ENCODE data around the gene HSDL2. TPM values are rescaled to one million over a fixed set of nuclear protein-coding genes. Genes with fewer than 3 reads are reported as not detected.

HSDL2 gene
- total RNA-seq, 1 donor from 2014 or later, result 15.2 TPM

GRCh38 chr9:112475318-112475717 is 95.4 kb downstream of the HSDL2 start:
- DNase-seq (ENCODE audit: low read depth), result no peak
- no peak for TF ChIP-seq CTCF (IDR thresholded peaks at IDR 0.05; ENCODE audit: insufficient read depth, low read length, poor library complexity, severe bottlenecking)
- H3K36me3 ChIP-seq (ENCODE audit: control insufficient read depth, insufficient read depth, low read length), result no peaks in the 10 kb centered on the region
- H3K4me3 ChIP-seq (ENCODE audit: low read depth, low read length), result no peak overlapping the region
- no peaks in the 10 kb centered on the region for H3K27me3 ChIP-seq (ENCODE audit: control insufficient read depth, insufficient read depth, low read length)

- no peak for TF ChIP-seq CTCF (IDR thresholded peaks at IDR 0.05; ENCODE audit: insufficient read depth, low read length, poor library complexity, severe bottlenecking)
These were observed 97.4 kb downstream of the HSDL2 start for GRCh38 chr9:112477330-112477729.

GRCh38 chr9:112479221-112479620 is 99.3 kb downstream of the HSDL2 start:
- H3K27me3 ChIP-seq (ENCODE audit: control insufficient read depth, insufficient read depth, low read length), result no peaks in the 10 kb centered on the region
- TF ChIP-seq CTCF (IDR thresholded peaks at IDR 0.05; ENCODE audit: insufficient read depth, low read length, poor library complexity, severe bottlenecking), result no peak
- no peak for DNase-seq (ENCODE audit: low read depth)
- H3K4me3 ChIP-seq (ENCODE audit: low read depth, low read length), result no peak overlapping the region
- no peaks in the 10 kb centered on the region for H3K36me3 ChIP-seq (ENCODE audit: control insufficient read depth, insufficient read depth, low read length)

More at GRCh38 chr9:112477330-112477729, 97.4 kb downstream of the HSDL2 start:
- Histone ChIP-seq H3K36me3 (ENCODE audit: control insufficient read depth, insufficient read depth, low read length) (no peaks in the 10 kb centered on the region), H3K4me3 (ENCODE audit: low read depth, low read length) (no peak overlapping the region), H3K27me3 (ENCODE audit: control insufficient read depth, insufficient read depth, low read length) (no peaks in the 10 kb centered on the region)
- no peak for DNase-seq (ENCODE audit: low read depth)

- DNase-seq (ENCODE audit: low read depth), result no peak
- no peak overlapping the region for H3K4me3 ChIP-seq (ENCODE audit: low read depth, low read length)
- H3K36me3 ChIP-seq (ENCODE audit: control insufficient read depth, insufficient read depth, low read length), result no peaks in the 10 kb centered on the region
- no peaks in the 10 kb centered on the region for H3K27me3 ChIP-seq (ENCODE audit: control insufficient read depth, insufficient read depth, low read length)
- TF ChIP-seq CTCF (IDR thresholded peaks at IDR 0.05; ENCODE audit: insufficient read depth, low read length, poor library complexity, severe bottlenecking), result no peak
These were observed 104.7 kb downstream of the HSDL2 start for GRCh38 chr9:112484607-112485006.

- no peak for TF ChIP-seq CTCF (IDR thresholded peaks at IDR 0.05; ENCODE audit: insufficient read depth, low read length, poor library complexity, severe bottlenecking)
- DNase-seq (ENCODE audit: low read depth), result no peak
- Histone ChIP-seq H3K27me3 (ENCODE audit: control insufficient read depth, insufficient read depth, low read length) (no peaks in the 10 kb centered on the region), H3K4me3 (ENCODE audit: low read depth, low read length) (no peak overlapping the region), H3K36me3 (ENCODE audit: control insufficient read depth, insufficient read depth, low read length) (no peaks in the 10 kb centered on the region)
These were observed 105.7 kb downstream of the HSDL2 start for GRCh38 chr9:112485574-112485973.

- H3K4me3 ChIP-seq (ENCODE audit: low read depth, low read length), result peak within 1 kb of the TSS; percentile 94
- no peaks in the 10 kb centered on the region for H3K36me3 ChIP-seq (ENCODE audit: control insufficient read depth, insufficient read depth, low read length)
- DNase-seq (ENCODE audit: low read depth), result peak; percentile 50
- no peaks in the 10 kb centered on the region for H3K27me3 ChIP-seq (ENCODE audit: control insufficient read depth, insufficient read depth, low read length)
- TF ChIP-seq CTCF (IDR thresholded peaks at IDR 0.05; ENCODE audit: insufficient read depth, low read length, poor library complexity, severe bottlenecking), result no peak
These were observed 106.5 kb downstream of the HSDL2 start, which contains the start of gene KIAA1958 for GRCh38 chr9:112486221-112487007. Gene KIAA1958 (plus strand): TSS chr9:112486827. CDS start chr9:112574081, 87,254 bp downstream.

Data from kidney epithelial cell (primary cell).